Thyroid gland (tissue), 4 donors: Measurements from ENCODE around the gene SUV39H2.

Experiments
- CTCF ChIP-seq, 6 experiments: fragments of 200-600 bp in 3 of 6; fragments of 450-650 bp in 3 of 6; sonication (generic) in 3 of 6; IDR thresholded peaks; one replicate each; pipeline ENCODE4 v1.5.1; 2016 to 2019; ENCODE audit warnings: antibody characterized with exemption in 6 of 6, mild to moderate bottlenecking in 2 of 6, inconsistent platforms in 1 of 6, moderate library complexity in 1 of 6
- POLR2A ChIP-seq, 2 donors: fragments of 450-650 bp; IDR thresholded peaks; one replicate each; pipeline ENCODE4 v1.6.1; 2017; ENCODE audit warnings: antibody characterized with exemption in 2 of 2, mild to moderate bottlenecking in 2 of 2, moderate library complexity in 1 of 2

GRCh38 chr10:14860791-14861190 is 17.9 kb upstream of the SUV39H2 start:
- no peak for TF ChIP-seq CTCF (IDR thresholded peaks at IDR 0.05)
- no peak for TF ChIP-seq POLR2A (IDR thresholded peaks at IDR 0.05)
